ENCODE data around the gene EMX2. TPM values are rescaled to one million over a fixed set of nuclear protein-coding genes. Genes with fewer than 3 reads are reported as not detected.

EMX2 gene
- total RNA-seq, 4 donors from 2014 or later = 0.32 to 1.2 (median 0.89) TPM; not detected in 1

DNA sequence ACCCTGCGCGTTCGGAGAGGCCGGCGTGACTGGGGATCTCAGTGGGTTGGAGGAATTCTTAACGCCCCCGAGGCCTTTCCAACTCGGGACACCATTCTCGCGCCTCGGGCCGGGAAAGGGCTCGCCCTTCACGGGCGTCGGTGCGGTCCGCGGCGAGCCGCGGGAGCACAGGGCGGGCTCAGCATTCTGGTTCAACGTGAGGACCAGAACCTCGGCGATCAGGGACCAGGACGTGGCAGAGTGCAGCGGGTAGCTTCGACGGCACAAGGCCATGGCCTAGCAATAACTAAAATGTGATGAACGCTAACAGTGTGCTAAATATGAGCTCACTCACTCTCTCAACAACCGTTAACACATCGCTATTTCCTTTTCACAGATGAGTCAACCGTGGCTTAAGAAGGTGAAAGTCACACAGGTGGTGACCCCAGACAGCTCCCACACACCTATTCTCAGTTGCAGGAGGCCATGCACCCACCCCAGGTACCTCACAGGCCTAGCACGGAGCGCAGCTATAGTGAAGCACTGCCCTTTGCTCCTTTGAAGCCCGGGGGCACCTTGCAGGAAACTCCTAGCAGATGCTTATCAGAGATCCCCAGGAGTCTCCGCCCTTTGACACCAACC is 4.5 kb upstream of the EMX2 start:
- Histone ChIP-seq H3K27me3 (peaks cover 100% of the 10 kb centered on the region), H3K27ac (no peak overlapping the region)
- WGBS, 2 donors (ENCODE audit: low coverage in 1 of 2) = 47 to 64% methylated on average over 5 to 11 of the region's 38 CpGs

DNA sequence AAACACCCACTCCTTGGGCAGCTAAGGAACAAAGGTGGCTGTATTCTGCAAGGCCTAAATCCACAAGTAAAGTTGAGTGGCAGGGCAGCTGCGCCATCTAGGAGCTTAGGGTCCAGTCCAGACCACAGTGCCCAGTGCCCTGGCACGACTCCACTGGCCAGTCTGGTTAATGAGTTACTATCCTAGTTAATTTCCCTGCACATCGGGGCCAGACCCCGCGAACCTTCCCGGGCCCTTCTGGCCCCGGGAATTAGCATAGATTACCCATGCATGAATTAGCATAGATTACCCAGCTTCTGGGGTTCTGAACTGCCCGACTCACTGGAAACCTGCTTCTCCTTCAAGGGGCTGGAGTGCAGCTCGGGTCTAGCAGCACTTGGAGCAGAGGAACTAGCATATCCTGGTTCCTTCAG is 3.2 kb upstream of the EMX2 start:
- ATAC-seq = no peak
- H3K36me3 ChIP-seq = no peaks in the 10 kb centered on the region
- H3K27ac ChIP-seq = no peak overlapping the region
- peaks cover 0 to 12% (median 0%) of the 10 kb centered on the region in 3 donors for H3K9me3 ChIP-seq
- peaks cover 0 to 71% (median 33%) of the 10 kb centered on the region in 3 donors for H3K4me1 ChIP-seq
- peaks cover 100% of the 10 kb centered on the region for H3K27me3 ChIP-seq
- WGBS, 2 donors (ENCODE audit: low coverage in 1 of 2) = 70% methylated on average over 6 of the region's 9 CpGs; no CpG with 5 or more reads in 1 of the 2 donors
- H3K4me3 ChIP-seq = no peak overlapping the region
- TF ChIP-seq, protein P1, sequence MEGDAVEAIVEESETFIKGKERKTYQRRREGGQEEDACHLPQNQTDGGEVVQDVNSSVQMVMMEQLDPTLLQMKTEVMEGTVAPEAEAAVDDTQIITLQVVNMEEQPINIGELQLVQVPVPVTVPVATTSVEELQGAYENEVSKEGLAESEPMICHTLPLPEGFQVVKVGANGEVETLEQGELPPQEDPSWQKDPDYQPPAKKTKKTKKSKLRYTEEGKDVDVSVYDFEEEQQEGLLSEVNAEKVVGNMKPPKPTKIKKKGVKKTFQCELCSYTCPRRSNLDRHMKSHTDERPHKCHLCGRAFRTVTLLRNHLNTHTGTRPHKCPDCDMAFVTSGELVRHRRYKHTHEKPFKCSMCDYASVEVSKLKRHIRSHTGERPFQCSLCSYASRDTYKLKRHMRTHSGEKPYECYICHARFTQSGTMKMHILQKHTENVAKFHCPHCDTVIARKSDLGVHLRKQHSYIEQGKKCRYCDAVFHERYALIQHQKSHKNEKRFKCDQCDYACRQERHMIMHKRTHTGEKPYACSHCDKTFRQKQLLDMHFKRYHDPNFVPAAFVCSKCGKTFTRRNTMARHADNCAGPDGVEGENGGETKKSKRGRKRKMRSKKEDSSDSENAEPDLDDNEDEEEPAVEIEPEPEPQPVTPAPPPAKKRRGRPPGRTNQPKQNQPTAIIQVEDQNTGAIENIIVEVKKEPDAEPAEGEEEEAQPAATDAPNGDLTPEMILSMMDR (IDR thresholded peaks at IDR 0.05) = no peak
- TF ChIP-seq POLR2A (IDR thresholded peaks at IDR 0.05) (no peak), POLR2AphosphoS5 (IDR thresholded peaks at IDR 0.05) (no peak)

More for the DNA sequence above, 4.5 kb upstream of the EMX2 start:
- no peak for ATAC-seq
- Histone ChIP-seq H3K36me3 (no peaks in the 10 kb centered on the region), H3K4me1 (peaks cover 0 to 67% (median 28%) of the 10 kb centered on the region in 3 donors), H3K9me3 (peaks cover 0 to 12% (median 0%) of the 10 kb centered on the region in 3 donors), H3K4me3 (peak overlapping the region in 1 of 2 donors; percentile 24)
- TF ChIP-seq POLR2AphosphoS5 (IDR thresholded peaks at IDR 0.05) (no peak), POLR2A (IDR thresholded peaks at IDR 0.05) (no peak), EP300 (IDR thresholded peaks at IDR 0.05) (no peak)
- TF ChIP-seq, protein P1 (IDR thresholded peaks at IDR 0.05) = no peak

DNA sequence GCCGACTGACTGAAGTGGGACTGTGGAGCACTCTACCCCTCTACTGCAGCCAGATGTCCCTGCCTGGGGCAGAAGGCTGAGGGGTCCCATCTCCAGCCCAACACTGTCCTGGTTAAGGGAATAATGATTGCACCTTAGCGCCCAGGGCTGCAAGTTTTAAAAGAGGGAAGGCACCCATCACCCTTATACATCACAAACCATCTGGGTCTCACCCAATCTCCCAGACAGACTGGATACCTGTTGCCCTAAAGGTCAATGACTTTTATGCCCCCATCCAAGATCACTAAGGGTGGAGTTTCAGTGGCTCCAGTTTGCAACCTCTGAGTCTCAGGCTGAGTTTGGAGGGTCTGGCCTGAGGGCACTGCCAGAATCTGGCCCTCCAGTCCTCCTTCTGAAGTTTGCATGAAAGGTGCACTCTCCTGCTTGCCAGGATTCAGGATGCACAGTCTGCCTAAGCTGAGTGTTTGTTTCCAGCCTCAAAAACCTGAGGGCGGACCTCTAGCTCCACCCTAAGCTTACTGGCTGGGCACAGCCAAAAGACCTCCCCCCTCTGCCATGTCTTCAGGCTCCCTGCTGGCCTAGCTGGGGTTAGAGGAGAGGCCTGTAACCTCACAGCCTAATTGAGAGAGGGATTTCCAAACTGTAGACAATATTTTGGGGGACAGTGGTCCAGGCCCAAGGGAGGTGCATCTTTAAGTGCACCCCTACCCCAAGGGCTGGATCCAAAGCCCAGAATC is 2.5 kb upstream of the EMX2 start:
- 40 to 80% methylated on average over 1 to 2 of the region's 3 CpGs for WGBS, 2 donors (ENCODE audit: low coverage in 1 of 2)
- Histone ChIP-seq H3K36me3 (no peaks in the 10 kb centered on the region), H3K4me1 (peaks cover 0 to 71% (median 27%) of the 10 kb centered on the region in 3 donors), H3K27ac (no peak overlapping the region), H3K4me3 (no peak overlapping the region), H3K9me3 (peaks cover 0 to 12% (median 0%) of the 10 kb centered on the region in 3 donors), H3K27me3 (peaks cover 100% of the 10 kb centered on the region)
- TF ChIP-seq POLR2A (IDR thresholded peaks at IDR 0.05) (no peak), POLR2AphosphoS5 (IDR thresholded peaks at IDR 0.05) (no peak), EP300 (IDR thresholded peaks at IDR 0.05) (no peak)
- TF ChIP-seq, protein P1 (IDR thresholded peaks at IDR 0.05) = no peak
- no peak for ATAC-seq

DNA sequence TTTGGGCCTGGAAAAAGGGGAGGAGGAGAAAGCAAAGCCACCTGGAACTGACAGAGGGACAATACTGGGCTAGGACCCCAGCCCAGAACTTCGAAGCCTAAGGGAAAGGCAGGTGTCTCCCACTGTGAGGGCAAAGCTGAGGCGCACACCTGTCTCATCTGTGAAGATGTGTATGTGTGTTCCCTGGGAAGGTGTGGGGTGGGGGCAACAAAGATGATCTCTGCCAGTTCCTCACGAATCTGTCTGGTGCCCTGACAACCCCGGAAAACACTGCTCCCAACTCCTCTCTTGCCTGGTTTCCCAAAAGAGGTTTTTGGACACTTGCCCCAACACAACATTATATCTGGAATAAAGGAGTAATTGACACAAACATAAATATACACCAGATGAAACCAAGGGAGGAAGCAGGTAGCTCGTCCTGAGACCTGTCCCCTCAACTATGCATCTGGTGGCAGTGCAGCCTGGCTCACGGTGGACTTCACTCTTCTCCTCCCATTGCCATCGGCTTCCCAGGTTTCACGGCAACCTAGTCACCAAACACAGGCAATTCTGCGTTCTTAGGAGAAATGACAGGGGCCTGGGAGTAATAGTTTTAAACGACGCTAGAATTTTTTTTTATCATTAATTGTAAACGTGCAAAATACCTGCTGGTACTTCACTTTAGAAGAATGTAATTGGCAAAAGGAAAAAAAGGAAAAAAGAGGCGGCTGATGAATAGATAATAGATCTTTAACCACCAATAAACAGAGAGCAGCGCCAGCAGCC is 1.7 kb upstream of the EMX2 start:
- H3K27me3 ChIP-seq = peaks cover 100% of the 10 kb centered on the region
- TF ChIP-seq, protein P1 (IDR thresholded peaks at IDR 0.05) = no peak
- no peak for TF ChIP-seq POLR2AphosphoS5 (IDR thresholded peaks at IDR 0.05)
- TF ChIP-seq POLR2A (IDR thresholded peaks at IDR 0.05) = no peak
- TF ChIP-seq EP300 (IDR thresholded peaks at IDR 0.05) = no peak
- H3K36me3 ChIP-seq = no peaks in the 10 kb centered on the region
- ATAC-seq = no peak
- no peak overlapping the region for H3K27ac ChIP-seq
- H3K4me3 ChIP-seq = peak overlapping the region in 1 of 2 donors; percentile 1
- H3K4me1 ChIP-seq = peaks cover 0 to 71% (median 28%) of the 10 kb centered on the region in 3 donors
- WGBS, 2 donors (ENCODE audit: low coverage in 1 of 2) = 33 to 38% methylated on average over 7 to 14 of the region's 14 CpGs
- peaks cover 0 to 12% (median 0%) of the 10 kb centered on the region in 3 donors for H3K9me3 ChIP-seq

Measured in gastroesophageal sphincter (tissue), 4 donors.